SIG-M5 treated with dmso at 0.1 percent for 504 hours (cell line): ENCODE measurements around the gene EPHB4.
"Not testable (repeated sequence)": the region's sequence is repeated elsewhere in the genome, so short reads cannot be mapped to it uniquely, and the experiment has no call there.

ENCODE experiments used
- DNase-seq: peaks from one replicate; lab custom pipeline; 2025; ENCODE audit not compliant: unreplicated experiment; lab: John Stamatoyannopoulos, UW

EPHB4 gene

GRCh38 chr7:100791881-100792666, 35.2 kb downstream of the EPHB4 start:
- DNase-seq, result no peak

DNA sequence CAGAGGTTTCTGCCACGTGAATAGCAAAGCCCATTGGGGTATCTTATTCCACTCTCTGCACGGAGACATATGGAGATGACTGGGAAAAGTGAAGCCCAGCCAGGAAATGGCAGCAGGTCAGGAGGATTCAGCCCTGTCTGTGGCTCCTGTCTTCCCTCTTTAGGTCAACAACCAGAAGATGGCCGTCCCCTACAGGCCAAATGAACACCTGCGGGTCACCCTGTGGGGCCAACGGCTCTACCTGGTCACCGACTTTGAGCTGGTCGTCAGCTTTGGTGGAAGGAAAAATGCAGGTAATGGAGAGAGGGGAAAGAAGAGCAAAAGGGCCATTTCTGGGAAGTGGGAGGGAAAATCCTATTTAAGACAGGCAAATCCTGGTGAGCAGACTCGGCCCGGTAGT, 38.3 kb downstream of the EPHB4 start:
- DNase-seq, result no peak

DNA sequence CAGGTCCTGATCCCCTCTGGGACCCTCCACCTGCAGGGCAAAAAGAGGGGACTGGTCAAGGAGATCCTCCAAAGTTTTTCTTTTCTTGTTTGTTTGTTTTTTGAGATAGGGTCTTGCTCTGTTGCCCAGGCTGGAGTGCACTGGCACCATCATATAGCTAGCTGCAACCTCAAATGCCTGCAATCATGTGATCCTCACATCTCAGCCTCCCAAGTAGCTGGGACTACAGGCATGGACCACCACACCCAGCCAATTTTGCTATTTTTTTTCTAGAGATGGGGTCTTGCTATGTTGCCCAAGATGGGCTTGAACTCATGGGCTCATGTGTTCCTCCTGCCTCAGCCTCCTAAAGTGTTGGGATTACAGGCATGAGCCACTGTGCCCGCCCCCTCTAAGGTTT, 41.0 kb downstream of the EPHB4 start:
- no peak for DNase-seq

GRCh38 chr7:100785878-100786277, 41.4 kb downstream of the EPHB4 start:
- DNase-seq, result no peak

- DNase-seq, result no peak
These were observed 43.5 kb downstream of the EPHB4 start for GRCh38 chr7:100783804-100784203.

DNA sequence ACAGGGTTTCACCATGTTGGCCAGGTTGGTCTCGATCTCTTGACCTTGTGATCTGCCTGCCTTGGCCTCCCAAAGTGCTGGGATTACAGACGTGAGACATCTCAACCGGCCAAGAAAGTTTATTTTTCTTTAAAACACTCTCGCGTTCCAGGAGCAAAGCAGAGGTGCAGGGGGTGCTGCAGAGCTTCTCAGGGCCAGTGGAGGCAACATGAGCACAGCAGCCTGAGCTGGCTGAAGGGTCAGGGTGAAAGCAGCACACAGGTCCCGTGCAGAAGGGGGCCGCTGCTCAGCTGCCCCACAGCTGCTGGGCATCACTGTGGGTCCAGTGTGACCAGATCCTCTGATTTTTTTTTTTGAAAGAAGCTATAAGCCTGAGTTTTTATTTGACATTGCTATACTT, 46.1 kb downstream of the EPHB4 start:
- no peak for DNase-seq

- DNase-seq, result no peak
These were observed 48.0 kb downstream of the EPHB4 start for GRCh38 chr7:100779359-100779758.

DNA sequence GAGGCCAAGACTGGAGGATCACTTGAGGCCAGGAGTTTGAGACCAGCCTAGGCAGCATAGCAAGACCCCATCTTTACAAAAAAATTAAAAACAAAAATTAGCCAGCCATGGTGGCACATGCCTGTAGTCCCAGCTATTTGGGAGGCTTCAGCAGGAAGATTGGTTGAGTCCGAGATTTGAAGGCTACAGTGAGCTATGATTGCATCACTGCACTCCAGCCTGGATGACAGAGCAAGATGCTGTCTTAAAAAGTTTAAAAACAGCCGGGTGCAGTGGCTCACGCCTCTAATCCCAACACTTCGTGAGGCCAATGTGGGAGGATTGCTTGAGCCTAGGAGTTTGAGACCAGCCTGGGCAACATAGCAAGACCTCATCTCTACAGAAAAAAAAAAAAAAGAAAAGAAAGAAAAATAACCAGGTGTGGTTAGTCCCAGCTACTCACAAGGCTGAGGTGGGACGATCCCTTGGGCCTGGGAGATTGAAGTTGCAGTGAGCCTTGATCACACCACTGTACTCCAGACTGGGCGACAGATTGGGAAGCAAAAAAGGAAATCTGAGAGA, 49.2 kb downstream of the EPHB4 start:
- no peak for DNase-seq

DNA sequence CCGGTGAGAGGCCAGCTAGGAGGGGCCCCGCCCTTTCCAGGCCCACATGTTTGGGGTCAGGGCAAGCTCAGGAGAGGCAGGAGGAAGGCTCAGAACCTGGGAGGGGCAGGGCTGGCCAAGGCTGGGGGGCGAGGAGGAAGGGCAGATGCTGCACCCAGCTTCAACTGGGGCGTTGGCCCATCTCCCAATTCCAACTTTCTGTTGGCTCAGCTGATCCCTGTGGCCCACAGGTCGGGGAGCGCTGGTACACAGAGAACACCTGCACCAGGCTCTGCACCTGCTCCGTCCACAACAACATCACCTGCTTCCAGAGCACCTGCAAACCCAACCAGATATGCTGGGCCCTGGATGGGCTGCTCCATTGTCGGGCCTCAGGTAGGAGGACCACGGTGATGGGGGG, 53.8 kb downstream of the EPHB4 start:
- no peak for DNase-seq

GRCh38 chr7:100768784-100769183, 58.5 kb downstream of the EPHB4 start:
- no peak for DNase-seq

- DNase-seq, result no peak
These were observed 62.1 kb downstream of the EPHB4 start for GRCh38 chr7:100765250-100765649.

DNA sequence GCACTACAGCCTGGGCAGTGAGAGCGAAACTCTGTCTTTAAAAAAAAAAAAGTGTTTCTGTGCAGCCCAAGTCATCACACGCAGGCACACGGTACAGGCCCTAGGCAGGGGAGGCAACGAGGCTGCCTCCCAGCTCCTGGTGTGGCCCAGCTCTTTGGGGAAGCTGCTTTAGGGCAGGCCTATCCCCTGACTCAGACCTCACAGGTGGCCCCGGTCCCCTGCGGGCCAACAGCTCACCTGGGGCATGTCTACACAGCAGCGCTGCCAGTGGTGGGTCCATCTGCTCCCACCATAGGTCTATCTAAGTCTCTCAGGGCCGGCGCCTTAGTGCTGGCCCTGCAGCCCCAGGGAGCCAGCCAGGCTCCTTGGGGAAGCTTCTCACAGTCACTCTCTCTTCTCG, 62.5 kb downstream of the EPHB4 start:
- DNase-seq, result no peak

GRCh38 chr7:100763556-100764140, 63.7 kb downstream of the EPHB4 start:
- DNase-seq, result no peak

DNA sequence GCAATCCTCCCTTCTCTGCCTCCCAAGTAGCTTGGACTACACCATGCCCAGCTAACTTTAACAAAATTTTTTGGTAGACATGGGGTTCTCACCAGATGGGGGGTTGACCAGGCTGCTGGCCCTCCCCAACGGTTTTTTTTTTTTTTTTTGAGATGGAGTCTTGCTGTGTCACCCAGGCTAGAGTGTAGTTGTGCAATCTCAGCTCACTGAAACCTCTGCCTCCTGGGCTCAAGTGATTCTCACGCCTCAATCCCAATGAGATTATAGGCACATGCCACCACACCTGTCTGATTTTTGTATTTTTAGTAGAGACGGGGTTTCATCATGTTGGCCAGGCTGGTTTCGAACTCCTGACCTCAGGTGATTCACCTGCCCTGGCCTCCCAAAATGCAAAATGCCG, 64.5 kb downstream of the EPHB4 start:
- DNase-seq, result not testable (repeated sequence)

DNA sequence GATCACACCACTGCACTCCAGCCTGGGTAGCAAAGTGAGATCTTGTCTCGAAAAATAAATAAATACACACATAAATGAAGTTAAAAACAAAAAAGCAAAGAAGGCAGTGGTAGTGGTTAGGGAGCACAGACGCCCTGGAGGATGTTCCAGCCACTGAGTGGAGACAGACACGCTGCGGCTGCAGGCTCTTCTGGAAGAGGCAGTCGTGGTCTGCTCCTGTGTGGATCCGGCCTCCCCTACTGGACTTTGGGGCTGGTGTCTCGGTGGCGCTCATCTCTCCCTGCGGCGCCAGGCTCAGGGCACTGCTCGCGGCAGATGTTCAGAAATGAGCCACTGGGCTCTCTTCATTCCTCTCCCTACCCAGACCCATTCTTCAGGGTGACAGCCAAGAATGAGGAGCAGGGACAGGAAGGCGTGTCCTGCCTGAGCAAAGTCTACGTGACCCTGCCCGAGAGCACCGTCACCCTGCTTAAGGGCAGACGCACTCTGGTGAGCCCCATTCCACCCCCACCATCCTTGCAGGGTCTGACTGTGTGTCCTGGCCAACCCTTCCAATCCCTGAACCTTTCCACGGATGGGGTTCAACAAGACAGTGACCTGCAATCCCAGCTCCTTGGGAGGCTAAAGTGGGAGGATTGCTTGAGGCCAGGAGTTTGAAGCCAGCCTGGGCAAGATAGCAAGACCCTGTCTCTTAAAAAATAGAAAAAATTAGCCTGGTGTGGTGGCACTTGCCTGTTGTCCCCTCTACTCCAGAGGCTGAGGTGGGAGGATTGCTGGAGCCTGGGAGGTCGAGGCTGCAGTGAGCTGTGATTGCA, 67.8 kb downstream of the EPHB4 start:
- no peak for DNase-seq

- DNase-seq, result no peak
These were observed 73.6 kb downstream of the EPHB4 start for GRCh38 chr7:100753750-100754149.

DNA sequence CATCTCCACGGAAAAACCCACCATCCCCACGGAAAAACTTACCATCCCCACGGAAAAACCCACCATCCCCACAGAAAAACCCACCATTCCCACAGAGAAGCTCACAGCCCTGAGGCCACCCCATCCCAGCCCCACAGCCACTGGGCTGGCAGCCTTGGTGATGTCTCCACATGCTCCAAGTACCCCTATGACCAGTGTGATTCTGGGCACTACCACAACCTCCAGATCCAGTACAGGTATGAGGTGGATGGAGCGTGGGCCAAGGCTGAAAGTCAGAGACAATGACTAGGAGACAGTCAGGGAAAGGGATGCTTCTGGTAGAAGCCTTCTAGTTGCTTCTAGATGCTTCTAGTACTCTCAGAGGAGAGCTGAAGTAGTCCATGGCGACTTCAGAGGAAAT, 74.3 kb downstream of the EPHB4 start:
- DNase-seq, result no peak
